Lower lobe of right lung (tissue), 2 donors: Measurements from ENCODE around the gene GNPTG. TPM values are rescaled to one million over a fixed set of nuclear protein-coding genes. Genes with fewer than 3 reads are reported as not detected.

Experiments
- ATAC-seq, 2 donors: fragments of 200-7000 bp; cut with Tn5 transposase; one replicate each; pipeline ENCODE4 v1.9.1; 2020 to 2022; ENCODE audit warnings: mild to moderate bottlenecking in 2 of 2, moderate library complexity in 2 of 2
- DNase-seq: peaks from one replicate; pipeline ENCODE4 v3.0.0-alpha.2; 2020
- H3K27ac ChIP-seq: fragments of 200-600 bp; one replicate; pipeline ENCODE4 v1.8.0; 2022
- H3K27me3 ChIP-seq: fragments of 200-600 bp; one replicate; pipeline ENCODE4 v1.8.0; 2022; ENCODE audit warnings: low read depth
- H3K36me3 ChIP-seq: fragments of 200-600 bp; one replicate; pipeline ENCODE4 v1.8.0; 2022; ENCODE audit warnings: mild to moderate bottlenecking
- H3K4me1 ChIP-seq: fragments of 200-600 bp; one replicate; pipeline ENCODE4 v1.8.0; 2022
- H3K4me3 ChIP-seq: fragments of 200-600 bp; one replicate; pipeline ENCODE4 v1.8.0; 2022; ENCODE audit warnings: mild to moderate bottlenecking
- H3K9me3 ChIP-seq: fragments of 200-600 bp; one replicate; pipeline ENCODE4 v1.8.0; 2022
- CTCF ChIP-seq: fragments of 200-600 bp; IDR thresholded peaks from one replicate; pipeline ENCODE4 v1.8.0; 2022; ENCODE audit warnings: antibody characterized with exemption, mild to moderate bottlenecking
- intact Hi-C: fragments of 100-400 bp; cut with DNase I; formaldehyde crosslinking; loops from one replicate; pipeline ENCODE4 v1.11.0; 2022
- total RNA-seq: library from RNA; stranded (reverse); fragmentation: NEBNext Ultra II Directional; extraction: Animal tissue kit (Norgen Biotek cat#: 25700); gene quantifications from one replicate; pipeline ENCODE4 v1.2.1, GENCODE V29; 2021
- donor health status: DM: no; HTN: yes; CAD: no; lungs with severe emphysema.

Gene GNPTG
- total RNA-seq, 1 donor from 2014 or later, result 89.5 TPM

- no peak overlapping the region for H3K27ac ChIP-seq
- H3K9me3 ChIP-seq, result no peaks in the 10 kb centered on the region
- H3K4me3 ChIP-seq, result no peak overlapping the region
- TF ChIP-seq CTCF, result no peak
- H3K4me1 ChIP-seq, result no peaks in the 10 kb centered on the region
- ATAC-seq (no peak), DNase-seq (no peak)
- no peaks in the 10 kb centered on the region for H3K27me3 ChIP-seq
- intact Hi-C loops, result no loop called here
- peaks cover 91% of the 10 kb centered on the region for H3K36me3 ChIP-seq
Measured at GRCh38 chr16:1389762-1390161, 38.0 kb downstream of the GNPTG start.

GRCh38 chr16:1390239-1390779, 38.6 kb downstream of the GNPTG start:
- no peak for DNase-seq
- Histone ChIP-seq H3K27ac (no peak overlapping the region), H3K27me3 (no peaks in the 10 kb centered on the region), H3K36me3 (peaks cover 87% of the 10 kb centered on the region), H3K9me3 (no peaks in the 10 kb centered on the region), H3K4me3 (no peak overlapping the region), H3K4me1 (no peaks in the 10 kb centered on the region)
- no peak for ATAC-seq
- intact Hi-C loops, result no loop called here
- TF ChIP-seq CTCF, result no peak

- no peak for TF ChIP-seq CTCF
- peaks cover 89% of the 10 kb centered on the region for H3K36me3 ChIP-seq
- intact Hi-C loops, result no loop called here
- no peaks in the 10 kb centered on the region for H3K27me3 ChIP-seq
- ATAC-seq (no peak), DNase-seq (no peak)
- no peak overlapping the region for H3K27ac ChIP-seq
- H3K9me3 ChIP-seq, result no peaks in the 10 kb centered on the region
- no peaks in the 10 kb centered on the region for H3K4me1 ChIP-seq
- no peak overlapping the region for H3K4me3 ChIP-seq
Measured at GRCh38 chr16:1392826-1393225, 41.1 kb downstream of the GNPTG start.

GRCh38 chr16:1393613-1394176, 42.0 kb downstream of the GNPTG start:
- Histone ChIP-seq H3K36me3 (peaks cover 90% of the 10 kb centered on the region), H3K4me3 (no peak overlapping the region), H3K27ac (no peak overlapping the region), H3K4me1 (no peaks in the 10 kb centered on the region), H3K9me3 (no peaks in the 10 kb centered on the region), H3K27me3 (no peaks in the 10 kb centered on the region)
- ATAC-seq, result no peak
- intact Hi-C loops, result no loop called here
- no peak for TF ChIP-seq CTCF
- no peak for DNase-seq

GRCh38 chr16:1394367-1394951, 42.7 kb downstream of the GNPTG start:
- DNase-seq (no peak), ATAC-seq (no peak)
- intact Hi-C loops, result no loop called here
- Histone ChIP-seq H3K4me3 (no peak overlapping the region), H3K27ac (no peak overlapping the region), H3K4me1 (no peaks in the 10 kb centered on the region), H3K27me3 (no peaks in the 10 kb centered on the region), H3K36me3 (peaks cover 90% of the 10 kb centered on the region), H3K9me3 (no peaks in the 10 kb centered on the region)
- TF ChIP-seq CTCF, result no peak
